Natural killer cell treated with Interleukin-12 subunit alpha and Interleukin-12 subunit beta and Interleukin-15 and Interleukin-18, amount 100 ng/mL, for 72 hours (primary cell): ENCODE measurements around the gene CDH18. TPM values are rescaled to one million over a fixed set of nuclear protein-coding genes. Genes with fewer than 3 reads are reported as not detected.
"Not testable (repeated sequence)": the region's sequence is repeated elsewhere in the genome, so short reads cannot be mapped to it uniquely, and the experiment has no call there.

Source experiments
- ATAC-seq, 2 donors: fragments of 150-1000 bp; cut with Tn5 transposase in 1 of 2; sonication (Bioruptor Pico), chemical (Tn5 transposase) in 1 of 2; 2 replicates each; pipeline ENCODE4 v1.10.0; 2021
- DNase-seq: peaks from one replicate; pipeline ENCODE4 v3.0.0; 2022; ENCODE audit warnings: low spot score
- H3K27ac Mint-ChIP-seq, 2 donors: 1 replicate in 1 of 2; 2 replicates in 1 of 2; pipeline ENCODE4 v1.8.0; 2022; ENCODE audit warnings: mixed read lengths in 2 of 2, mild to moderate bottlenecking in 1 of 2, moderate library complexity in 1 of 2
- H3K27me3 Mint-ChIP-seq, 2 donors: 1 replicate in 1 of 2; 2 replicates in 1 of 2; pipeline ENCODE4 v1.8.0; 2022; ENCODE audit warnings: mixed read lengths in 2 of 2
- H3K36me3 Mint-ChIP-seq: one replicate; pipeline ENCODE4 v1.8.0; 2022; ENCODE audit warnings: mixed read lengths
- H3K4me1 Mint-ChIP-seq, 2 donors: 1 replicate in 1 of 2; 2 replicates in 1 of 2; pipeline ENCODE4 v1.8.0; 2022; ENCODE audit warnings: low read depth in 2 of 2, mixed read lengths in 2 of 2, mild to moderate bottlenecking in 1 of 2
- H3K4me3 Mint-ChIP-seq: one replicate; pipeline ENCODE4 v1.8.0; 2022; ENCODE audit warnings: mixed read lengths
- H3K9me3 Mint-ChIP-seq: 2 replicates; pipeline ENCODE4 v1.8.0; 2022; ENCODE audit warnings: mixed read lengths
- total RNA-seq, 2 donors: library from RNA; stranded (reverse); gene quantifications; one replicate each; pipeline ENCODE4 v1.2.3, GENCODE V29; 2022

CDH18 gene
- total RNA-seq, 2 donors from 2014 or later = not detected

- no peak overlapping the region for H3K4me3 Mint-ChIP-seq
- H3K27me3 Mint-ChIP-seq = no peaks in the 10 kb centered on the region
- H3K4me1 Mint-ChIP-seq = no peaks in the 10 kb centered on the region
- DNase-seq (no peak), ATAC-seq (no peak)
- H3K9me3 Mint-ChIP-seq = peaks cover 20% of the 10 kb centered on the region
- H3K27ac Mint-ChIP-seq = no peak overlapping the region
- peaks cover 11% of the 10 kb centered on the region for H3K36me3 Mint-ChIP-seq
Measured at GRCh38 chr5:19865336-19866089, 122.5 kb downstream of the CDH18 start.

GRCh38 chr5:19862711-19863110 is 125.3 kb downstream of the CDH18 start:
- ATAC-seq (no peak), DNase-seq (no peak)
- H3K4me3 Mint-ChIP-seq = no peak overlapping the region
- peaks cover 21% of the 10 kb centered on the region for H3K9me3 Mint-ChIP-seq
- no peaks in the 10 kb centered on the region for H3K27me3 Mint-ChIP-seq
- H3K36me3 Mint-ChIP-seq = peaks cover 11% of the 10 kb centered on the region
- no peaks in the 10 kb centered on the region for H3K4me1 Mint-ChIP-seq
- H3K27ac Mint-ChIP-seq = no peak overlapping the region

- Mint-ChIP-seq H3K4me1 (no peaks in the 10 kb centered on the region), H3K36me3 (peaks cover 6% of the 10 kb centered on the region), H3K9me3 (peaks cover 17% of the 10 kb centered on the region), H3K27ac (no peak overlapping the region), H3K4me3 (no peak overlapping the region), H3K27me3 (no peaks in the 10 kb centered on the region)
- ATAC-seq (no peak), DNase-seq (no peak)
Measured at GRCh38 chr5:19859020-19859419, 129.0 kb downstream of the CDH18 start.

- Mint-ChIP-seq H3K36me3 (no peaks in the 10 kb centered on the region), H3K27ac (no peak overlapping the region), H3K27me3 (no peaks in the 10 kb centered on the region), H3K4me1 (no peaks in the 10 kb centered on the region), H3K4me3 (no peak overlapping the region), H3K9me3 (peaks cover 15% of the 10 kb centered on the region)
- no peak for ATAC-seq
- DNase-seq = no peak
Measured at GRCh38 chr5:19855931-19856330, 132.1 kb downstream of the CDH18 start.

GRCh38 chr5:19855453-19855852 is 132.5 kb downstream of the CDH18 start:
- DNase-seq = no peak
- H3K9me3 Mint-ChIP-seq = peaks cover 15% of the 10 kb centered on the region
- H3K36me3 Mint-ChIP-seq = no peaks in the 10 kb centered on the region
- H3K4me1 Mint-ChIP-seq = no peaks in the 10 kb centered on the region
- no peak for ATAC-seq
- H3K27me3 Mint-ChIP-seq = no peaks in the 10 kb centered on the region
- no peak overlapping the region for H3K27ac Mint-ChIP-seq
- no peak overlapping the region for H3K4me3 Mint-ChIP-seq

GRCh38 chr5:19855031-19855430 is 133.0 kb downstream of the CDH18 start:
- H3K27me3 Mint-ChIP-seq = no peaks in the 10 kb centered on the region
- H3K36me3 Mint-ChIP-seq = no peaks in the 10 kb centered on the region

GRCh38 chr5:19853616-19854240 is 134.3 kb downstream of the CDH18 start:
- ATAC-seq (no peak), DNase-seq (no peak)
- Mint-ChIP-seq H3K27me3 (no peaks in the 10 kb centered on the region), H3K4me3 (no peak overlapping the region), H3K27ac (no peak overlapping the region), H3K36me3 (no peaks in the 10 kb centered on the region), H3K9me3 (peaks cover 14% of the 10 kb centered on the region), H3K4me1 (no peaks in the 10 kb centered on the region)

More at GRCh38 chr5:19855031-19855430, 133.0 kb downstream of the CDH18 start:
- ATAC-seq (no peak), DNase-seq (no peak)
- no peak overlapping the region for H3K27ac Mint-ChIP-seq
- peaks cover 15% of the 10 kb centered on the region for H3K9me3 Mint-ChIP-seq
- no peaks in the 10 kb centered on the region for H3K4me1 Mint-ChIP-seq
- H3K4me3 Mint-ChIP-seq = no peak overlapping the region

- peaks cover 22% of the 10 kb centered on the region for H3K9me3 Mint-ChIP-seq
- no peak overlapping the region for H3K4me3 Mint-ChIP-seq
- ATAC-seq (no peak), DNase-seq (no peak)
- H3K27ac Mint-ChIP-seq = no peak overlapping the region
- H3K4me1 Mint-ChIP-seq = no peaks in the 10 kb centered on the region
- no peaks in the 10 kb centered on the region for H3K27me3 Mint-ChIP-seq
- peaks cover 24% of the 10 kb centered on the region for H3K36me3 Mint-ChIP-seq
Measured at GRCh38 chr5:19837536-19838174, 150.3 kb downstream of the CDH18 start.

- Mint-ChIP-seq H3K9me3 (peaks cover 22% of the 10 kb centered on the region), H3K4me3 (no peak overlapping the region), H3K27ac (no peak overlapping the region), H3K27me3 (no peaks in the 10 kb centered on the region), H3K36me3 (peaks cover 22% of the 10 kb centered on the region), H3K4me1 (no peaks in the 10 kb centered on the region)
- no peak for ATAC-seq
- DNase-seq = no peak
Measured at GRCh38 chr5:19835442-19835841, 152.6 kb downstream of the CDH18 start.

GRCh38 chr5:19812720-19813119 is 175.3 kb downstream of the CDH18 start:
- H3K4me1 Mint-ChIP-seq = not testable (repeated sequence)
- H3K9me3 Mint-ChIP-seq = peaks cover 12% of the 10 kb centered on the region

GRCh38 chr5:19806756-19807155 is 181.2 kb downstream of the CDH18 start:
- peaks cover 2% of the 10 kb centered on the region for H3K9me3 Mint-ChIP-seq
- no peaks in the 10 kb centered on the region for H3K4me1 Mint-ChIP-seq
- peaks cover 4% of the 10 kb centered on the region for H3K36me3 Mint-ChIP-seq
- DNase-seq (no peak), ATAC-seq (no peak)
- H3K4me3 Mint-ChIP-seq = no peak overlapping the region
- H3K27ac Mint-ChIP-seq = no peak overlapping the region
- H3K27me3 Mint-ChIP-seq = no peaks in the 10 kb centered on the region

More at GRCh38 chr5:19812720-19813119, 175.3 kb downstream of the CDH18 start:
- ATAC-seq, H3K4me3 Mint-ChIP-seq, H3K27me3 Mint-ChIP-seq, H3K27ac Mint-ChIP-seq, DNase-seq: not testable (repeated sequence)
- peaks cover 12% of the 10 kb centered on the region for H3K36me3 Mint-ChIP-seq

- Mint-ChIP-seq H3K9me3 (no peaks in the 10 kb centered on the region), H3K4me1 (no peaks in the 10 kb centered on the region), H3K4me3 (no peak overlapping the region), H3K27me3 (no peaks in the 10 kb centered on the region), H3K36me3 (no peaks in the 10 kb centered on the region), H3K27ac (no peak overlapping the region)
- no peak for DNase-seq
- no peak for ATAC-seq
Measured at GRCh38 chr5:19802686-19803085, 185.3 kb downstream of the CDH18 start.

- Mint-ChIP-seq H3K36me3 (no peaks in the 10 kb centered on the region), H3K27me3 (no peaks in the 10 kb centered on the region), H3K27ac (no peak overlapping the region), H3K9me3 (peaks cover 6% of the 10 kb centered on the region), H3K4me3 (no peak overlapping the region), H3K4me1 (no peaks in the 10 kb centered on the region)
- DNase-seq (no peak), ATAC-seq (no peak)
Measured at GRCh38 chr5:19795218-19795617, 192.8 kb downstream of the CDH18 start.

- H3K36me3 Mint-ChIP-seq = no peaks in the 10 kb centered on the region
- no peak overlapping the region for H3K27ac Mint-ChIP-seq
- ATAC-seq (no peak), DNase-seq (no peak)
- no peak overlapping the region for H3K4me3 Mint-ChIP-seq
- no peaks in the 10 kb centered on the region for H3K27me3 Mint-ChIP-seq
- peaks cover 16% of the 10 kb centered on the region for H3K9me3 Mint-ChIP-seq
- no peaks in the 10 kb centered on the region for H3K4me1 Mint-ChIP-seq
Measured at GRCh38 chr5:19790829-19791466, 197.1 kb downstream of the CDH18 start.
